Right ventricle myocardium superior (tissue), 1 donor: Measurements from ENCODE around the gene MOB2. TPM values are rescaled to one million over a fixed set of nuclear protein-coding genes. Genes with fewer than 3 reads are reported as not detected.

Source experiments
- ATAC-seq: fragments of 200-7000 bp; cut with Tn5 transposase; one replicate; pipeline ENCODE4 v1.9.1; 2020; ENCODE audit warnings: mild to moderate bottlenecking; ENCODE audit not compliant: poor library complexity
- DNase-seq: peaks from one replicate; pipeline ENCODE4 v3.0.0-alpha.2; 2020
- intact Hi-C: fragments of 100-400 bp; cut with DNase I; formaldehyde crosslinking; loops from one replicate; pipeline ENCODE4 v1.11.2; 2022
- total RNA-seq: library from RNA; stranded (reverse); fragmentation: NEBNext Ultra II Directional; extraction: Animal tissue kit (Norgen Biotek cat#: 25700); gene quantifications from one replicate; pipeline ENCODE4 v1.2.1, GENCODE V29; 2021
- donor health status: DM: no; HTN: yes; CAD: no; lungs with severe emphysema.

MOB2 gene
- total RNA-seq, 1 donor from 2014 or later: 46.1 TPM

GRCh38 chr11:1496091-1496760 is 9.6 kb upstream of the MOB2 start:
- no peak for DNase-seq
- intact Hi-C loops: no loop called here

DNA sequence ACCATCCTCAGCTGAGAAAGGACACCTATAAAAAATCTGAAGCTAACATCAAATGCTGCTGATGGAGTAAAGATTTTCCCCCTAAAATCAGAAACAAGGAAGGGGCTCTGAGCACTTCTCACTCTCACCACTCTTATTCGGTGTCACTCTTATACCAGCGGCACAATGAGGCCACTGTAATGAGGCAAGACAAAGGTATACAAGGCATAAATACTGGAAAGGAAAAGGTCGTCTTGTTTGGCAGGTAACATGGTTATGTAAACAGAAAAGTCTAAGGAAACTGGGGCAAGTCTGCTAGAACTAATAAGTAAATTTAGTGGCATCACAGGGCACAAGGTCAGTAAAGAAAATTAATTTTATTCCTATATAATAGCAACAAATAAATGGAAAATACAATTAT is 8.1 kb upstream of the MOB2 start:
- intact Hi-C loops: no loop called here
- DNase-seq (no peak), ATAC-seq (no peak)

More at GRCh38 chr11:1496091-1496760, 9.6 kb upstream of the MOB2 start:
- no peak for ATAC-seq

GRCh38 chr11:1493650-1494244 is 7.2 kb upstream of the MOB2 start:
- ATAC-seq (no peak), DNase-seq (no peak)
- intact Hi-C loops: no loop called here

GRCh38 chr11:1491379-1491778 is 4.8 kb upstream of the MOB2 start:
- intact Hi-C loops: no loop called here
- no peak for ATAC-seq
- no peak for DNase-seq

DNA sequence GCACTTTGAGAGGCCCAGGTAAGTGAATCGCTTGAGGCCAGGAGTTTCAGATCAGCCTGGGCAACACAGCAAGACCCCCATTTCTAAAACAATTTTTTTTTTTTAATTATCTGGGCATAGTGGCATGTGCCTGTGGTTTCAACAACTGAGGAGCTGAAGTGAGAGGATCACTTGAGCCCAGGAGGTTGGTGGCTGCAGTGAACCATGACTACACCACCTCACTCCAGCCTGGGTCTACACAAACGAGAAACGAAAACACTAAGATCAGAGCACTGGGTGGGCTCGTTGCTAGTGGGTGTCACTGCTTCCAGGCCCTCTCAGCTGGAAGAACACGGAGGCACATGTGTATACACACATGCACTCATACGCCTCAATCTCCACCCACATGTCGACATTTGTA is 4.1 kb upstream of the MOB2 start:
- DNase-seq (no peak), ATAC-seq (no peak)
- intact Hi-C loops: no loop called here

DNA sequence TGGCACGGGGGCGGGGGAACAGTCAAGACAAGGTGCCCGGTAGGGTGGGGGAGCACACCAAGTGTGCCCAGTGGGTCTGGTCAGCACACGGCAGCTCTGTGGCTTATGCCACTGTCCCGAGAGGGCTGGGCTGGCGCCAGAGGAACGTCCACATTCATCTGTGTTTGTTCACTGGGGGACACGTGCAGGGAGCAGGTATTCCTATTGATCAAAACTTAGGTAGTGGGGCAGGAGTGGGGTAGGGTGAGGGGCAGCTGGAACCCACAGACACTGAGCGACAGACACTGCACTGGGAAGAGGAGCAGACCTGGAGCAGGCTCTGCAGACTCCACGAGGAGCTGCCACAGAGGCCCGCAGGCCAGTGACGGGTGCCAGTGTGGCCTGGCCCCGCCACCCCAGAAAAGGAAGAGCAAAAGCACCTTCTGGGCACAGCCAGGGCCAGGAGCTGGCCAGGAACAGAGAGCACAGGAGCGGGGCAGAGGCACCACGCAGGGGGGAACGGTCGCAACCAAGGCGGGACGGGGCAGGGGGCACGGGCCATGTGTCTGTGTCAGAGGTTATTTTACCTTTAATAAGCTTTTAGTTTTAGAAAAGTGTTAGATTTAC is 2.1 kb upstream of the MOB2 start:
- peak; percentile 35 for DNase-seq
- intact Hi-C loops: no loop called here
- ATAC-seq: no peak

DNA sequence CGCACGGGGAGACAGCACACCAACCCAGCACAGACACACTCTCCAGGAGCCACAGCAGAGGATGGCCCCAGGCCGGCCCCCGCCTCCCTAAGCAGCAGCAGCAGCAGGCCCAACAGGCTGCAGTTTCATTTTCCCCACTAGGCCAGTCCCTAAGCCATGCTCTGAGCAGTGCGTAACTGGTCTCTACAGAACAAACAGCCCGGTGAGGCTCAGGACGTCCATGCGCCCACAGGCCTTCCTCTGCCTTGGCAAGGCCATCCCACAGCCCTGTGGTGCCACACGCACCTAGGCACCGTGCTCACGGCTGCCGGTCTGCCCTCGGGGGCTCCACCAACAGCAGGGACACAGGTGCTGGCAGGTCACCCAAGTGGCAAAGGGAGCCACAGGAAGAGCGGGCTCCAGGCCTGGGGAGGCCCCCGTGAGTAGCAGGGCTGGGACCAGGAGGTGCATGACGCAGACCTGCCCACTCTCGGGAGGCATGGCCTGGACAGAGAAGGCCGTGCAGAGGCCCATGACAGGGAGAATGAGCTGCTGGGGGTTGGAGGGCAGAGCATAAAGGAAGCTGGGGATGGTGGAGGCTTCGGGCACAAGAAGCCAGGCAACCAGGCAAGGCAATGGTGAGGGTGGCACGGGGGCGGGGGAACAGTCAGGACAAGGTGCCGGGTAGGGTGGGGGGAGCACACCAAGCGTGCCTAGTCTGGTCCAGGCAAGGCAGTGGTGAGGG is 1.4 kb upstream of the MOB2 start:
- intact Hi-C loops: no loop called here
- DNase-seq (peak; percentile 34), ATAC-seq (no peak)

DNA sequence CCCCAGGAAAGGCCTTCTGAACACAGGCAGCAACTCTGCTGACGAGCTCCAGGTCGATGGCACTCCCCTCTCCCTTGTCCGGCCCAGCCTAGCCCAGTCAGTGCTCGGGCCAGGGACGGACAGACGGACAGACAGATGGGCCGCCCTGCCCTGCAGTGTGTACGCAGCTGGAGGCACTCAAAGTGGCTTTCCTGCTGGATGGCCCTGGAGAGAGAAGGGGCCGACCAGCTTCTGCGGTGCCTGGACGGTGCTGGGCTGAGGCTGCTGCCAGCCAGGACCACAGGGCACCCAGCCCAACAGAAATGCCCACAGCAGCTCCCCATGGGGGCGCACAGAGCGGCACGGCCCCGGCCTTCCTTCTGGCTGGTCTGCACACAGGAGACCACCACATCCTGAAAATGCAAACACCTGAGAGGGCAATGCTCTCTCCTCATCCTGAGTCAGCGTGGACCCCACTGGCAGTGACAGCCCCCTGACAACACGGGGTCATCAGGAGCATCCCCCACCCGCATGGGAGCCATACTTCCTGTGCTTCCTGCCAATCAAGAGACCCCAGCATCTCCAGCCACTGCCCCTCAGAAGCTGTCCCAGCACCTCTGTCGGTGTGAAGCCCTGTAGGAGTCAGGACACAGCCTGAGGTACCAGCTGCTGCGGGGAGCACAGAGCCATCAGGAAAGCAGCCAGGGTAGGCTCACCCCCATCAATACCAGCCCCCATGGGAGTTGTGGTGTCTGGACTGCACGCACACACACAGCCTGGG is 692 bp upstream of the MOB2 start:
- intact Hi-C loops: no loop called here
- DNase-seq (peak; percentile 35), ATAC-seq (no peak)

- intact Hi-C loops: no loop called here
- no peak for ATAC-seq
- DNase-seq: peak; percentile 39
These were observed 1.1 kb downstream of the MOB2 start for GRCh38 chr11:1485504-1485885.

GRCh38 chr11:1484695-1485503 is 1.7 kb downstream of the MOB2 start:
- peak; percentile 50 for DNase-seq
- intact Hi-C loops: no loop called here
- no peak for ATAC-seq

- intact Hi-C loops: no loop called here
- ATAC-seq: no peak
- DNase-seq: peak; percentile 39
These were observed 2.4 kb downstream of the MOB2 start for GRCh38 chr11:1484061-1484671.

- no peak for DNase-seq
- intact Hi-C loops: no loop called here
- no peak for ATAC-seq
These were observed 3.1 kb downstream of the MOB2 start for GRCh38 chr11:1483445-1483961.

DNA sequence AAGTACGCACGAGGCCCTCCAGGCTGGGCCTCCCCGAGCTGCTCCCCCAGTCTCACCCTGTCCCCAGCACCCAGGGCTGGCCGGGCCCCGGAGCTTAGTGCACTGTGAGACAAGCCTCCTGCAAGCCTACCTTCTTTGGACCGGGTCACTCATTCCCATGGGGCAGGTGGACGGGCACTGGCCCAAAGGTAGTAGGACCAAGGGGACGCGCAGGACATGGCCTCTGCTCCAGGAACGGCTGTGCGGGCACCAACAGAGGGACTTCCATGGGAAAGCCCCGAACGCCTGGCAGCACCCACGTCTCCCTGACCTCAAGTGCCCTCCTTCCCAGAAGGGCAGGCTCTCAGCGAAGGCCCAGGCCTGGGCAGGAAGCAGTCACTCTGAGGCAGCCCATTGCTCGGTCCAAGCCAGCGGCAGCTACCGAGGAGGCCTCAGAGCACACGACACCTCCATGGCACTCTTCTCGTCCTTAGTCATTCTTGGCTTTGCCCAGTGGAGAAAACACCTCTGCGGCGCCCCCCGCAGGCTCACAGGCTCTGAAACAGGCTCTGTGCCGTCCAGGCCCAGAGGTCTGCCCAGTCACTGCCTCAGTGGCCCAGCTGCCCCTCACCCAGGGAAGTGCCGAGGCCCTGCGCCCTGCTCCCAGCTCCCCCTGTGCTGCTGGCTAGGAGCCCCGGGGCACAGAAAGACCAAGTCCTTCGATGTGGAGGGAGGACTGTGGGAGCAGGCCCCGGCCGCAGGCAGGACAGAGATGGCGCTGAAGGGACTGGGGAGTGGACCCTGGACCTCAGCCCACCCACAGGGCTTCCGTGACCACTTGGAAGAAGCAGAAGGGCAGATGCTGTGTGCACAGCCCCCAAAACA is 3.8 kb downstream of the MOB2 start:
- intact Hi-C loops: no loop called here
- DNase-seq (peak; percentile 46), ATAC-seq (peak; percentile 35)

DNA sequence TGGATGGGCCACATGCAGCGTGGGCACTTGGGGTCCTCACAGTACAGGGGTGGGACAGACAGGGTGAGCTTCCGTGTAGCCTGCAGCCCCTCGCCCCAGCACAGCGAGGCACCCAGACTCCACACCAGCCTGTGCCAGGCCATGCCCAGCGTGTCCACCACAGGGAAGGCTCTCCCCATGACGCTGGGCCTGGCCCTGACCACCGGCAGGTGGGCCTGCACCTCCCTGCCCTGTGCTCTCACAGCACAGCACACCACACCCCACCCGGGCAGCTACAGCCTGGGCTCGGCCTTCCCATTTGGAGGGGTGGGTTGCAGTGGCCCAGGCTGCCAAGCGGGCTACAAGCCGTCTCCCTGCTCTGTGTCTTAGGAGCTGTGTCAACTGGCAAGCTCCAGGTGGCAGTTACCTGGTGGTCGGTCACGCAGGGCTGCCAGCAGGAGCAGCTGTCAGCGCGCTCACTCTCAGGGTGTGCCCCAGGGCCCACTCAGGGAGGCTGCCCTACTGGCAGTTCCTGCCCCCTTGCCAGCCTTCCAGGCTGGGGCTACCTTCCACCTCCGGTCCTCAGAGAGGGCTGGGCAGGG is 4.6 kb downstream of the MOB2 start:
- DNase-seq (no peak), ATAC-seq (no peak)
- intact Hi-C loops: no loop called here

GRCh38 chr11:1481483-1481825 is 5.1 kb downstream of the MOB2 start:
- ATAC-seq (no peak), DNase-seq (no peak)
- intact Hi-C loops: no loop called here
